Activated naive CD8-positive, alpha-beta T cell treated with anti-CD3 and anti-CD28 coated beads, Interleukin-2, amount 10 ng/mL, durations not matched to agents 7 days and 5 days (primary cell): ENCODE measurements around the gene PLEKHB1. TPM values are rescaled to one million over a fixed set of nuclear protein-coding genes. Genes with fewer than 3 reads are reported as not detected.

Source experiments
- ATAC-seq: fragments of 150-1000 bp; cut with Tn5 transposase; one replicate; pipeline ENCODE4 v1.10.0; 2021; ENCODE audit warnings: low read depth, moderate library complexity
- POLR2A ChIA-PET: fragments of 350-600 bp; sonication (Branson Sonifier 250); formaldehyde crosslinking; loops from one replicate; lab custom pipeline; 2021; ENCODE audit warnings: antibody characterized with exemption; lab: Charles Lee
- DNase-seq: peaks from one replicate; pipeline ENCODE4 v3.0.0; 2021
- H3K27ac Mint-ChIP-seq: one replicate; pipeline ENCODE4 v1.8.0; 2022; ENCODE audit warnings: mild to moderate bottlenecking, mixed read lengths
- H3K27me3 Mint-ChIP-seq: one replicate; pipeline ENCODE4 v1.8.0; 2022; ENCODE audit warnings: mild to moderate bottlenecking, moderate library complexity, mixed read lengths
- H3K36me3 Mint-ChIP-seq: one replicate; pipeline ENCODE4 v1.8.0; 2021; ENCODE audit warnings: mild to moderate bottlenecking, mixed read lengths
- H3K4me1 Mint-ChIP-seq: one replicate; pipeline ENCODE4 v1.8.0; 2021; ENCODE audit warnings: mixed read lengths
- H3K4me3 Mint-ChIP-seq: one replicate; pipeline ENCODE4 v1.8.0; 2022; ENCODE audit warnings: mild to moderate bottlenecking, moderate library complexity, mixed read lengths
- H3K9me3 Mint-ChIP-seq: one replicate; pipeline ENCODE4 v1.8.0; 2021; ENCODE audit warnings: mixed read lengths
- total RNA-seq, 2 experiments: library from RNA; stranded (reverse); gene quantifications; one replicate each; pipeline ENCODE4 v1.2.3, GENCODE V29; 2021

Gene PLEKHB1
- total RNA-seq, 2 experiments from 2014 or later, result 23.6 to 32.8 TPM

GRCh38 chr11:73652046-73652730 lies 5.8 kb downstream of the PLEKHB1 start:
- ATAC-seq (no peak), DNase-seq (no peak)
- H3K27me3 Mint-ChIP-seq, result no peaks in the 10 kb centered on the region
- no peaks in the 10 kb centered on the region for H3K36me3 Mint-ChIP-seq
- POLR2A ChIA-PET, result no interaction called here
- H3K4me3 Mint-ChIP-seq, result no peak overlapping the region
- no peak overlapping the region for H3K27ac Mint-ChIP-seq
- H3K9me3 Mint-ChIP-seq, result no peaks in the 10 kb centered on the region
- peaks cover 10% of the 10 kb centered on the region for H3K4me1 Mint-ChIP-seq

GRCh38 chr11:73652856-73653559 lies 6.6 kb downstream of the PLEKHB1 start:
- peaks cover 5% of the 10 kb centered on the region for H3K4me1 Mint-ChIP-seq
- H3K27me3 Mint-ChIP-seq, result no peaks in the 10 kb centered on the region
- POLR2A ChIA-PET, result no interaction called here
- ATAC-seq (no peak), DNase-seq (no peak)
- H3K4me3 Mint-ChIP-seq, result no peak overlapping the region
- no peak overlapping the region for H3K27ac Mint-ChIP-seq
- H3K9me3 Mint-ChIP-seq, result no peaks in the 10 kb centered on the region
- H3K36me3 Mint-ChIP-seq, result no peaks in the 10 kb centered on the region

GRCh38 chr11:73653996-73654395 lies 7.6 kb downstream of the PLEKHB1 start:
- H3K36me3 Mint-ChIP-seq, result no peaks in the 10 kb centered on the region
- no peaks in the 10 kb centered on the region for H3K9me3 Mint-ChIP-seq
- H3K4me3 Mint-ChIP-seq, result no peak overlapping the region
- POLR2A ChIA-PET, result no interaction called here
- no peaks in the 10 kb centered on the region for H3K27me3 Mint-ChIP-seq
- ATAC-seq (no peak), DNase-seq (no peak)
- peaks cover 2% of the 10 kb centered on the region for H3K4me1 Mint-ChIP-seq
- no peak overlapping the region for H3K27ac Mint-ChIP-seq

GRCh38 chr11:73654482-73655021 lies 8.2 kb downstream of the PLEKHB1 start:
- no peaks in the 10 kb centered on the region for H3K9me3 Mint-ChIP-seq
- H3K27ac Mint-ChIP-seq, result no peak overlapping the region
- no peak for ATAC-seq
- peaks cover 2% of the 10 kb centered on the region for H3K4me1 Mint-ChIP-seq
- no peaks in the 10 kb centered on the region for H3K27me3 Mint-ChIP-seq
- no peak for DNase-seq
- no peak overlapping the region for H3K4me3 Mint-ChIP-seq
- POLR2A ChIA-PET, result no interaction called here
- H3K36me3 Mint-ChIP-seq, result no peaks in the 10 kb centered on the region

- DNase-seq (no peak), ATAC-seq (no peak)
- Mint-ChIP-seq H3K27me3 (no peaks in the 10 kb centered on the region), H3K4me1 (peaks cover 2% of the 10 kb centered on the region), H3K27ac (peak overlapping the region; percentile 43), H3K9me3 (no peaks in the 10 kb centered on the region), H3K4me3 (no peak overlapping the region), H3K36me3 (no peaks in the 10 kb centered on the region)
- POLR2A ChIA-PET, result no interaction called here
These were observed 9.3 kb downstream of the PLEKHB1 start for GRCh38 chr11:73655686-73656085.

- H3K27me3 Mint-ChIP-seq, result no peaks in the 10 kb centered on the region
- DNase-seq (no peak), ATAC-seq (no peak)
- no peak overlapping the region for H3K4me3 Mint-ChIP-seq
- POLR2A ChIA-PET, result no interaction called here
- no peaks in the 10 kb centered on the region for H3K36me3 Mint-ChIP-seq
- no peaks in the 10 kb centered on the region for H3K9me3 Mint-ChIP-seq
- H3K4me1 Mint-ChIP-seq, result peaks cover 5% of the 10 kb centered on the region
- no peak overlapping the region for H3K27ac Mint-ChIP-seq
These were observed 10.6 kb downstream of the PLEKHB1 start for GRCh38 chr11:73656985-73657384.

GRCh38 chr11:73659961-73660360 lies 13.6 kb downstream of the PLEKHB1 start:
- Mint-ChIP-seq H3K27ac (no peak overlapping the region), H3K27me3 (no peaks in the 10 kb centered on the region), H3K4me1 (peaks cover 8% of the 10 kb centered on the region), H3K9me3 (no peaks in the 10 kb centered on the region), H3K36me3 (no peaks in the 10 kb centered on the region), H3K4me3 (no peak overlapping the region)
- POLR2A ChIA-PET, result interaction anchor here (1.0 to 1.8 kb wide), 3 partner anchors 34 to 309 kb away, joined by 3 to 5 read pairs (median 4); no protein-coding TSS in a partner anchor
- no peak for ATAC-seq
- no peak for DNase-seq

GRCh38 chr11:73660497-73661034 lies 14.2 kb downstream of the PLEKHB1 start:
- no peaks in the 10 kb centered on the region for H3K9me3 Mint-ChIP-seq
- ATAC-seq (peak; percentile 5), DNase-seq (no peak)
- H3K4me1 Mint-ChIP-seq, result peaks cover 8% of the 10 kb centered on the region
- no peaks in the 10 kb centered on the region for H3K27me3 Mint-ChIP-seq
- H3K36me3 Mint-ChIP-seq, result no peaks in the 10 kb centered on the region
- peak overlapping the region; percentile 17 for H3K4me3 Mint-ChIP-seq
- POLR2A ChIA-PET, result interaction anchor here (1.1 to 1.8 kb wide), 2 partner anchors 35 to 309 kb away, joined by 4 to 5 read pairs; no protein-coding TSS in a partner anchor
- H3K27ac Mint-ChIP-seq, result no peak overlapping the region

- H3K27me3 Mint-ChIP-seq, result no peaks in the 10 kb centered on the region
- peak overlapping the region; percentile 50 for H3K4me3 Mint-ChIP-seq
These were observed 14.8 kb downstream of the PLEKHB1 start for GRCh38 chr11:73661035-73661628.

GRCh38 chr11:73662445-73663157 lies 16.2 kb downstream of the PLEKHB1 start:
- no peaks in the 10 kb centered on the region for H3K27me3 Mint-ChIP-seq
- no peak overlapping the region for H3K4me3 Mint-ChIP-seq
- peaks cover 6% of the 10 kb centered on the region for H3K4me1 Mint-ChIP-seq
- no peak overlapping the region for H3K27ac Mint-ChIP-seq
- no peaks in the 10 kb centered on the region for H3K36me3 Mint-ChIP-seq
- H3K9me3 Mint-ChIP-seq, result no peaks in the 10 kb centered on the region
- ATAC-seq, result no peak
- POLR2A ChIA-PET, result no interaction called here
- DNase-seq, result no peak

More at GRCh38 chr11:73661035-73661628, 14.8 kb downstream of the PLEKHB1 start:
- no peaks in the 10 kb centered on the region for H3K36me3 Mint-ChIP-seq
- DNase-seq (peak; percentile 88), ATAC-seq (peak; percentile 79)
- H3K27ac Mint-ChIP-seq, result no peak overlapping the region
- H3K9me3 Mint-ChIP-seq, result no peaks in the 10 kb centered on the region
- POLR2A ChIA-PET, result interaction anchor here (0.6 to 1.8 kb wide), 3 partner anchors 35 to 310 kb away, joined by 4 to 5 read pairs (median 4); no protein-coding TSS in a partner anchor
- H3K4me1 Mint-ChIP-seq, result peaks cover 6% of the 10 kb centered on the region

GRCh38 chr11:73663604-73664495 lies 17.5 kb downstream of the PLEKHB1 start:
- Mint-ChIP-seq H3K27ac (no peak overlapping the region), H3K27me3 (no peaks in the 10 kb centered on the region), H3K9me3 (no peaks in the 10 kb centered on the region), H3K36me3 (no peaks in the 10 kb centered on the region), H3K4me3 (no peak overlapping the region), H3K4me1 (peaks cover 6% of the 10 kb centered on the region)
- POLR2A ChIA-PET, result no interaction called here
- DNase-seq (no peak), ATAC-seq (no peak)

- Mint-ChIP-seq H3K9me3 (no peaks in the 10 kb centered on the region), H3K27ac (no peak overlapping the region), H3K4me3 (no peak overlapping the region), H3K4me1 (peaks cover 6% of the 10 kb centered on the region), H3K36me3 (no peaks in the 10 kb centered on the region), H3K27me3 (no peaks in the 10 kb centered on the region)
- POLR2A ChIA-PET, result no interaction called here
- DNase-seq (no peak), ATAC-seq (no peak)
These were observed 18.5 kb downstream of the PLEKHB1 start for GRCh38 chr11:73664877-73665276.
